Measurements from ENCODE around the gene SOX12. TPM values are rescaled to one million over a fixed set of nuclear protein-coding genes. Genes with fewer than 3 reads are reported as not detected.

Gene SOX12
- total RNA-seq, 1 donor from 2014 or later = 6.1 TPM

GRCh38 chr20:378961-379336, 53.6 kb downstream of the SOX12 start:
- no peak for TF ChIP-seq CTCF (IDR thresholded peaks at IDR 0.05)
- H3K4me3 Mint-ChIP-seq = no peak overlapping the region
- CTCF ChIA-PET = no interaction called here
- POLR2A ChIA-PET = no interaction called here
- no peaks in the 10 kb centered on the region for H3K9me3 Mint-ChIP-seq
- peak overlapping the region; percentile 14 for H3K27ac Mint-ChIP-seq
- peaks cover 12% of the 10 kb centered on the region for H3K4me1 Mint-ChIP-seq
- intact Hi-C loops (cut with micrococcal nuclease) = no loop called here
- H3K36me3 Mint-ChIP-seq (ENCODE audit: low read depth) = no peaks in the 10 kb centered on the region
- H3K27me3 Mint-ChIP-seq = no peaks in the 10 kb centered on the region
- DNase-seq (no peak), ATAC-seq (ENCODE audit: low read depth) (no peak)

Other genes with a start within 250 kb of the SOX12 start
- not detected in 2 replicates for gene DEFB125, start 237.9 kb upstream of the SOX12 start, total RNA-seq
- not detected in 2 replicates for gene DEFB126, start 183.0 kb upstream of the SOX12 start, total RNA-seq
- not detected in 2 replicates for gene DEFB127, start 168.1 kb upstream of the SOX12 start, total RNA-seq
- not detected in 2 replicates for gene DEFB128, start 135.8 kb upstream of the SOX12 start, total RNA-seq
- gene DEFB129, start 98.3 kb upstream of the SOX12 start, total RNA-seq = not detected in 2 replicates
- gene DEFB132, start 67.8 kb upstream of the SOX12 start, total RNA-seq = not detected in 2 replicates
- 5.3 and 5.5 TPM in 2 replicates for gene C20orf96, start 34.8 kb upstream of the SOX12 start, total RNA-seq
- 25.9 and 28.1 TPM in 2 replicates for gene ZCCHC3, start 28.0 kb upstream of the SOX12 start, total RNA-seq
- 7.6 and 12.8 TPM in 2 replicates for gene NRSN2, start 21.6 kb downstream of the SOX12 start, total RNA-seq
- gene TRIB3, start 55.2 kb downstream of the SOX12 start, total RNA-seq = 13.3 and 14.0 TPM in 2 replicates
- 92.7 and 100 TPM in 2 replicates for gene RBCK1, start 82.7 kb downstream of the SOX12 start, total RNA-seq
- gene TBC1D20, start 137.0 kb downstream of the SOX12 start, total RNA-seq = 21.4 and 24.1 TPM in 2 replicates
- 130 and 140 TPM in 2 replicates for gene CSNK2A1, start 218.2 kb downstream of the SOX12 start, total RNA-seq